ENCODE data around the gene ACSL5.

GRCh38 chr10:112394475-112394875 lies 20.6 kb downstream of the ACSL5 start:
- TF ChIP-seq CTCF (IDR thresholded peaks at IDR 0.05; ENCODE audit: insufficient read depth, low read depth, low read length) (no peak), EZH2 (IDR thresholded peaks at IDR 0.05; ENCODE audit: insufficient read depth, low read length) (no peak)

Measured in astrocyte (in vitro differentiated cells and primary cell).